Activated B cell treated with CpG ODN at 0.5 μM for 24 hours (primary cell): Measurements from ENCODE around the gene MGAT5. TPM values are rescaled to one million over a fixed set of nuclear protein-coding genes. Genes with fewer than 3 reads are reported as not detected.

ENCODE experiments used
- ATAC-seq: fragments of 200-7000 bp; cut with Tn5 transposase; one replicate; pipeline ENCODE4 v1.10.0; 2021; ENCODE audit warnings: low read depth, mild to moderate bottlenecking, moderate library complexity
- CTCF ChIA-PET: fragments of 350-600 bp; sonication (Branson Sonifier 250); formaldehyde crosslinking; loops from one replicate; lab custom pipeline; 2021; ENCODE audit warnings: antibody characterized with exemption; lab: Charles Lee
- POLR2A ChIA-PET: fragments of 350-600 bp; sonication (Branson Sonifier 250); formaldehyde crosslinking; loops from one replicate; lab custom pipeline; 2021; ENCODE audit warnings: antibody characterized with exemption; lab: Charles Lee
- DNase-seq: peaks from one replicate; pipeline ENCODE4 v3.0.0; 2022
- H3K27ac Mint-ChIP-seq: one replicate; pipeline ENCODE4 v1.8.0; 2020; ENCODE audit warnings: mixed read lengths
- H3K27me3 Mint-ChIP-seq: one replicate; pipeline ENCODE4 v1.8.0; 2021; ENCODE audit warnings: mixed read lengths
- H3K36me3 Mint-ChIP-seq: one replicate; pipeline ENCODE4 v1.8.0; 2021; ENCODE audit warnings: low read depth, mixed read lengths
- H3K4me1 Mint-ChIP-seq: one replicate; pipeline ENCODE4 v1.8.0; 2021; ENCODE audit warnings: mixed read lengths
- H3K4me3 Mint-ChIP-seq: one replicate; pipeline ENCODE4 v1.8.0; 2020; ENCODE audit warnings: mild to moderate bottlenecking, mixed read lengths
- H3K9me3 Mint-ChIP-seq: one replicate; pipeline ENCODE4 v1.8.0; 2020; ENCODE audit warnings: mixed read lengths
- CTCF ChIP-seq: fragments of 200-600 bp; IDR thresholded peaks from one replicate; pipeline ENCODE4 v1.8.0; 2022; ENCODE audit warnings: antibody characterized with exemption, mild to moderate bottlenecking
- intact Hi-C: fragments of 100-400 bp; cut with micrococcal nuclease; formaldehyde crosslinking; loops from one replicate; pipeline ENCODE4 v1.15.1; 2024
- total RNA-seq: library from RNA; stranded (reverse); gene quantifications from 2 replicates; pipeline ENCODE4 v1.2.3, GENCODE V29; 2022

Gene MGAT5
- total RNA-seq, 1 donor from 2014 or later, result 66.7 TPM

- intact Hi-C loops, result no loop called here
- Mint-ChIP-seq H3K4me3 (peak overlapping the region; percentile 58), H3K9me3 (peaks cover 4% of the 10 kb centered on the region), H3K27me3 (no peaks in the 10 kb centered on the region), H3K27ac (peak overlapping the region; percentile 77), H3K36me3 (peaks cover 32% of the 10 kb centered on the region), H3K4me1 (peaks cover 99% of the 10 kb centered on the region)
- ChIA-PET CTCF (interaction anchor here (1.0 kb wide), 1 partner anchor 160 kb away, joined by 3 read pairs; no protein-coding TSS in a partner anchor), POLR2A (interaction anchor here (0.8 to 1.7 kb wide), 4 partner anchors 12 to 35 kb away, joined by 3 to 7 read pairs (median 4); no protein-coding TSS in a partner anchor)
- DNase-seq (no peak), ATAC-seq (no peak)
- TF ChIP-seq CTCF, result no peak
Observed at GRCh38 chr2:134278553-134278952, 24.7 kb downstream of the MGAT5 start.

- TF ChIP-seq CTCF, result no peak
- ChIA-PET POLR2A (interaction anchor here (0.8 to 2.6 kb wide), 2 partner anchors 11 to 25 kb away, joined by 3 to 10 read pairs; no protein-coding TSS in a partner anchor), CTCF (interaction anchor here (0.9 kb wide), 1 partner anchor 157 kb away, joined by 3 read pairs; no protein-coding TSS in a partner anchor)
- H3K27ac Mint-ChIP-seq, result peak overlapping the region; percentile 86
- ATAC-seq (no peak), DNase-seq (no peak)
- H3K27me3 Mint-ChIP-seq, result no peaks in the 10 kb centered on the region
- peaks cover 4% of the 10 kb centered on the region for H3K9me3 Mint-ChIP-seq
- peaks cover 98% of the 10 kb centered on the region for H3K4me1 Mint-ChIP-seq
- intact Hi-C loops, result loop anchor here (1.0 kb wide), 1 partner anchor 8 kb away; no protein-coding TSS in a partner anchor
- H3K36me3 Mint-ChIP-seq, result peaks cover 27% of the 10 kb centered on the region
- peak overlapping the region; percentile 39 for H3K4me3 Mint-ChIP-seq
Observed at GRCh38 chr2:134279417-134279816, 25.5 kb downstream of the MGAT5 start.

- Mint-ChIP-seq H3K9me3 (peaks cover 4% of the 10 kb centered on the region), H3K27ac (peak overlapping the region; percentile 86), H3K36me3 (peaks cover 27% of the 10 kb centered on the region), H3K4me1 (peaks cover 97% of the 10 kb centered on the region), H3K4me3 (no peak overlapping the region), H3K27me3 (no peaks in the 10 kb centered on the region)
- ATAC-seq, result no peak
- ChIA-PET CTCF (interaction anchor here (0.9 kb wide), 1 partner anchor 158 kb away, joined by 3 read pairs; no protein-coding TSS in a partner anchor), POLR2A (interaction anchor here (2.6 kb wide), 1 partner anchor 10 kb away, joined by 10 read pairs; no protein-coding TSS in a partner anchor)
- intact Hi-C loops, result no loop called here
- DNase-seq, result no peak
- no peak for TF ChIP-seq CTCF
Observed at GRCh38 chr2:134280231-134280630, 26.4 kb downstream of the MGAT5 start.

GRCh38 chr2:134280726-134281125 is 26.9 kb downstream of the MGAT5 start:
- H3K27ac Mint-ChIP-seq, result peak overlapping the region; percentile 86
- intact Hi-C loops, result no loop called here
- TF ChIP-seq CTCF, result no peak
- no peak for ATAC-seq
- H3K4me3 Mint-ChIP-seq, result peak overlapping the region; percentile 24
- DNase-seq, result no peak
- H3K4me1 Mint-ChIP-seq, result peaks cover 92% of the 10 kb centered on the region
- H3K9me3 Mint-ChIP-seq, result peaks cover 4% of the 10 kb centered on the region
- POLR2A ChIA-PET, result interaction anchor here (2.6 kb wide), 1 partner anchor 9 kb away, joined by 10 read pairs; no protein-coding TSS in a partner anchor
- CTCF ChIA-PET, result no interaction called here
- H3K36me3 Mint-ChIP-seq, result peaks cover 27% of the 10 kb centered on the region
- H3K27me3 Mint-ChIP-seq, result no peaks in the 10 kb centered on the region

GRCh38 chr2:134281815-134282419 is 28.0 kb downstream of the MGAT5 start:
- POLR2A ChIA-PET, result interaction anchor here (1.1 to 2.6 kb wide), 5 partner anchors 8 to 130 kb away, joined by 3 to 10 read pairs (median 4); partner anchors contain the start of gene MGAT5
- no peak for DNase-seq
- Mint-ChIP-seq H3K9me3 (peaks cover 4% of the 10 kb centered on the region), H3K4me3 (peak overlapping the region; percentile 25), H3K4me1 (peaks cover 80% of the 10 kb centered on the region), H3K36me3 (peaks cover 27% of the 10 kb centered on the region), H3K27ac (peak overlapping the region; percentile 90), H3K27me3 (no peaks in the 10 kb centered on the region)
- TF ChIP-seq CTCF, result no peak
- intact Hi-C loops, result loop anchor here (2.0 kb wide), 1 partner anchor 637 kb away; the partner anchor contains the start of gene CCNT2
- CTCF ChIA-PET, result interaction anchor here (0.7 to 1.5 kb wide), 4 partner anchors 20 to 53 kb away, joined by 4 to 5 read pairs (median 4); no protein-coding TSS in a partner anchor
- ATAC-seq, result peak; percentile 17
